ENCODE measurements around the gene ASB3.

DNA sequence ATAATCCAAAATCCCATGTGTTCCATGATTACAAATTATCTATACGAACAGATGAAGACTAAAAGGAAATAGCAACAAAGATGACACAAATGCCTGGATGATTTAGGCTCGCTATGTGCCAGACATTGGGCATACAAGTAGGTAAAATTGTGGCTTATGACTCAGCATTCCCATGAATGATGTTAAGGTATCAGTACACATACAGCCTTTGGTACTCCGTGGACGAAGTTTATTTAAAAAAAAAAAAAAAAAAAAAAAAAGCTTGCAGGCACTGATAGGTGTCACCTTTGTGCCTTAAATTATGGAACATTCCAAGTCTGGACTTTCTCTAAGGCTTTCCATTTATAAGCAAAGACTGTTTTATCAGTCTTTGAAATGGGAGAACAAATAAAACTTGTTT, 16.5 kb downstream of the ASB3 start:
- TF ChIP-seq, protein P1, sequence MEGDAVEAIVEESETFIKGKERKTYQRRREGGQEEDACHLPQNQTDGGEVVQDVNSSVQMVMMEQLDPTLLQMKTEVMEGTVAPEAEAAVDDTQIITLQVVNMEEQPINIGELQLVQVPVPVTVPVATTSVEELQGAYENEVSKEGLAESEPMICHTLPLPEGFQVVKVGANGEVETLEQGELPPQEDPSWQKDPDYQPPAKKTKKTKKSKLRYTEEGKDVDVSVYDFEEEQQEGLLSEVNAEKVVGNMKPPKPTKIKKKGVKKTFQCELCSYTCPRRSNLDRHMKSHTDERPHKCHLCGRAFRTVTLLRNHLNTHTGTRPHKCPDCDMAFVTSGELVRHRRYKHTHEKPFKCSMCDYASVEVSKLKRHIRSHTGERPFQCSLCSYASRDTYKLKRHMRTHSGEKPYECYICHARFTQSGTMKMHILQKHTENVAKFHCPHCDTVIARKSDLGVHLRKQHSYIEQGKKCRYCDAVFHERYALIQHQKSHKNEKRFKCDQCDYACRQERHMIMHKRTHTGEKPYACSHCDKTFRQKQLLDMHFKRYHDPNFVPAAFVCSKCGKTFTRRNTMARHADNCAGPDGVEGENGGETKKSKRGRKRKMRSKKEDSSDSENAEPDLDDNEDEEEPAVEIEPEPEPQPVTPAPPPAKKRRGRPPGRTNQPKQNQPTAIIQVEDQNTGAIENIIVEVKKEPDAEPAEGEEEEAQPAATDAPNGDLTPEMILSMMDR (IDR thresholded peaks at IDR 0.05): no peak
- TF ChIP-seq, protein P2, sequence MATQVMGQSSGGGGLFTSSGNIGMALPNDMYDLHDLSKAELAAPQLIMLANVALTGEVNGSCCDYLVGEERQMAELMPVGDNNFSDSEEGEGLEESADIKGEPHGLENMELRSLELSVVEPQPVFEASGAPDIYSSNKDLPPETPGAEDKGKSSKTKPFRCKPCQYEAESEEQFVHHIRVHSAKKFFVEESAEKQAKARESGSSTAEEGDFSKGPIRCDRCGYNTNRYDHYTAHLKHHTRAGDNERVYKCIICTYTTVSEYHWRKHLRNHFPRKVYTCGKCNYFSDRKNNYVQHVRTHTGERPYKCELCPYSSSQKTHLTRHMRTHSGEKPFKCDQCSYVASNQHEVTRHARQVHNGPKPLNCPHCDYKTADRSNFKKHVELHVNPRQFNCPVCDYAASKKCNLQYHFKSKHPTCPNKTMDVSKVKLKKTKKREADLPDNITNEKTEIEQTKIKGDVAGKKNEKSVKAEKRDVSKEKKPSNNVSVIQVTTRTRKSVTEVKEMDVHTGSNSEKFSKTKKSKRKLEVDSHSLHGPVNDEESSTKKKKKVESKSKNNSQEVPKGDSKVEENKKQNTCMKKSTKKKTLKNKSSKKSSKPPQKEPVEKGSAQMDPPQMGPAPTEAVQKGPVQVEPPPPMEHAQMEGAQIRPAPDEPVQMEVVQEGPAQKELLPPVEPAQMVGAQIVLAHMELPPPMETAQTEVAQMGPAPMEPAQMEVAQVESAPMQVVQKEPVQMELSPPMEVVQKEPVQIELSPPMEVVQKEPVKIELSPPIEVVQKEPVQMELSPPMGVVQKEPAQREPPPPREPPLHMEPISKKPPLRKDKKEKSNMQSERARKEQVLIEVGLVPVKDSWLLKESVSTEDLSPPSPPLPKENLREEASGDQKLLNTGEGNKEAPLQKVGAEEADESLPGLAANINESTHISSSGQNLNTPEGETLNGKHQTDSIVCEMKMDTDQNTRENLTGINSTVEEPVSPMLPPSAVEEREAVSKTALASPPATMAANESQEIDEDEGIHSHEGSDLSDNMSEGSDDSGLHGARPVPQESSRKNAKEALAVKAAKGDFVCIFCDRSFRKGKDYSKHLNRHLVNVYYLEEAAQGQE (IDR thresholded peaks at IDR 0.05; ENCODE audit: insufficient read depth in 1 of 2, low read depth in 2 of 2, low read length in 1 of 2): no peak
- TF ChIP-seq POLR2AphosphoS5 (IDR thresholded peaks at IDR 0.05; ENCODE audit: low read depth, low read length) (no peak), TCF7L2 (IDR thresholded peaks at IDR 0.05; ENCODE audit: low read depth, low read length) (no peak), SIN3A (IDR thresholded peaks at IDR 0.05; ENCODE audit: borderline replicate concordance, insufficient read depth, low read depth, low read length) (no peak)

Measured in Panc1 (cell line).